ENCODE measurements around the gene RPS6KB2. TPM values are rescaled to one million over a fixed set of nuclear protein-coding genes. Genes with fewer than 3 reads are reported as not detected.

Gene RPS6KB2
- total and polyA plus RNA-seq, 5 donors = 29.0 to 39.6 (median 29.6) TPM

DNA sequence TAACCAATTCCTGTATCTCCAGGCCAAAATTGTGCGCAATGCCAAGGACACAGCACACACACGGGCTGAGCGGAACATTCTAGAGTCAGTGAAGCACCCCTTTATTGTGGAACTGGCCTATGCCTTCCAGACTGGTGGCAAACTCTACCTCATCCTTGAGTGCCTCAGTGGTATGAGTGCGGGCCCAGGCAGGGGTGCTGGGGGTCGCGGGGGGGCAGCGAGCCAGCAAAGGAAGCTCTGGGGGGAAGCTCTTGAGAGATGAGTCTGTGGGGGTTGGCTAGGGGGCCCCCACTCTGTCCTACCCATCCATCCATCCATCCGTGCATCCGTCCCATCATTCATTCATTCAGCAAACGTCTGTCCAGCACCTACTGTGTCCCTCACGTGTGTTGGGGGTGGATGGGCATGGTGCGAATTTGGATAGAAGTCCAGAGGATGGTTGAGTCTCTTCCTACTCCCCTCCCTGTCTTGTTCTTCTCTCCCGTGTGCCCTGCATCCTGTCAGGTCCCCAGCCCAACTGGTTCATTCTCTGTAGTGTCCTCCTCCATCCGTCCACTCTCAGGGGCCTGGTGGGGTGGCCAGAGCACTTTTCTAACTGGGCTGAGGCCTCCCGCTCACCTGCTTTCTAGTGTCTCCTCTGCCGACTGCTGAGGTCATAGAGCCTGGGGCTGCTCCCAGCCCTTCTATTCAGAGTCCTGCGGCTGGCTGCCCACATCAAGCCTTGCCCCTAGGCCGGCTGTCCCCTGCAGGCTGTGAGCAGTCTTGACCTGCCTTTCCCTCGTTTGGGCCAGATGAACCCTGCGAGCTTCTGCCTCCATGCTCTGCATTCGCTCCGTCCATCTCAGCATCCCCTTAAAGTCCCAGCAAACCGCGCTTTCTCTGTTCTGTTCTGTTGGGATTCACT, 3.3 kb downstream of the RPS6KB2 start:
- Histone ChIP-seq H3K27ac (ENCODE audit: low read length) (no peak overlapping the region), H3K9me3 (ENCODE audit: control insufficient read depth, low read length) (no peaks in the 10 kb centered on the region), H3K4me3 (ENCODE audit: low read length) (no peak overlapping the region), H3K4me1 (ENCODE audit: control insufficient read depth, insufficient read depth, low read length) (peaks cover 5% of the 10 kb centered on the region), H3K27me3 (ENCODE audit: control insufficient read depth, insufficient read depth) (no peaks in the 10 kb centered on the region)
- intact Hi-C loops (cut with DNase I) = no loop called here
- 92% methylated on average over 24 of the region's 24 CpGs for WGBS
- ATAC-seq (no peak), DNase-seq (peak in 1 of 3 donors; percentile 37)

- Histone ChIP-seq H3K27ac (ENCODE audit: low read length) (no peak overlapping the region), H3K27me3 (ENCODE audit: control insufficient read depth, insufficient read depth) (no peaks in the 10 kb centered on the region), H3K4me3 (ENCODE audit: low read length) (no peak overlapping the region), H3K9me3 (ENCODE audit: control insufficient read depth, low read length) (no peaks in the 10 kb centered on the region), H3K4me1 (ENCODE audit: control insufficient read depth, insufficient read depth, low read length) (peaks cover 5% of the 10 kb centered on the region)
- intact Hi-C loops (cut with DNase I) = no loop called here
- ATAC-seq (no peak), DNase-seq (peak in 1 of 3 donors; percentile 53)
- WGBS = 91% methylated on average over 22 of the region's 22 CpGs
These were observed 4.5 kb downstream of the RPS6KB2 start for GRCh38 chr11:67432655-67433349.

DNA sequence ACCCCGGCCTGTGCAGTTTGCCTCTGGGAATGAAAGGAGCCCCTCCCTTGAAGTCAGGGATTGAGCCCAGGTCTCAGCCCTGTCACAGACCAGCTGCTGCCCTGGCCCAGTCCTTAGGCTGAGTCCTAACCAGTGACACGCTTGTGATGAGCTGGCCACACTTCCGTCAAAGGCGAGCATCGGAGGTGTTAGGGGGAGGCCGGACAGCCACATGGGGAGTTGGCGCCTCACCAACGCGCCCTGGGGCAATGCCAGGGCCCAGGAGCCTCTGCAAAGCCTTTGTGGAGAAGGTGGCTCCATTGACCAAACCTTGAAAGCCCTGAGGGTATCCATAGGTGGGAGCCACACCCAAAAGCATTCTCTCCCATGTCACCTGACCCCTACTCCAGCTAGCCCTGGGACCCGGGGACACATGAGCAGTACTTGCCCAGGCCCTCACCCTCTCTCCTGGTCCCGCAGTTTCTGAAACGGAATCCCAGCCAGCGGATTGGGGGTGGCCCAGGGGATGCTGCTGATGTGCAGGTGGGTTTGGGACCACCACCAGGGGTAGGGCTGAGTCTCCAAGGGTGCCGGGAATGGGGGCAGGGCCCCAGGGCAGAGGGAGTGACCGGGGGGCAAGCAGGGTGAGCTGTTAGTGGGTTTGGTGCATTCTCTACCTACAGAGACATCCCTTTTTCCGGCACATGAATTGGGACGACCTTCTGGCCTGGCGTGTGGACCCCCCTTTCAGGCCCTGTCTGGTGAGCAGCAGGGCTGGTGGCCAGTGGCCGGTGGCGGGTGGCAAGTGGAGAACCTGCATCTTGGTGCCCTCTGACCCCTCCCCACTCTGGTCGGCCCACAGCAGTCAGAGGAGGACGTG, 5.5 kb downstream of the RPS6KB2 start:
- Histone ChIP-seq H3K9me3 (ENCODE audit: control insufficient read depth, low read length) (no peaks in the 10 kb centered on the region), H3K4me3 (ENCODE audit: low read length) (no peak overlapping the region), H3K27ac (ENCODE audit: low read length) (no peak overlapping the region), H3K4me1 (ENCODE audit: control insufficient read depth, insufficient read depth, low read length) (peaks cover 5% of the 10 kb centered on the region), H3K27me3 (ENCODE audit: control insufficient read depth, insufficient read depth) (no peaks in the 10 kb centered on the region)
- DNase-seq (peak in 1 of 3 donors; percentile 52), ATAC-seq (no peak)
- WGBS = 84% methylated on average over 22 of the region's 22 CpGs
- intact Hi-C loops (cut with DNase I) = no loop called here

DNA sequence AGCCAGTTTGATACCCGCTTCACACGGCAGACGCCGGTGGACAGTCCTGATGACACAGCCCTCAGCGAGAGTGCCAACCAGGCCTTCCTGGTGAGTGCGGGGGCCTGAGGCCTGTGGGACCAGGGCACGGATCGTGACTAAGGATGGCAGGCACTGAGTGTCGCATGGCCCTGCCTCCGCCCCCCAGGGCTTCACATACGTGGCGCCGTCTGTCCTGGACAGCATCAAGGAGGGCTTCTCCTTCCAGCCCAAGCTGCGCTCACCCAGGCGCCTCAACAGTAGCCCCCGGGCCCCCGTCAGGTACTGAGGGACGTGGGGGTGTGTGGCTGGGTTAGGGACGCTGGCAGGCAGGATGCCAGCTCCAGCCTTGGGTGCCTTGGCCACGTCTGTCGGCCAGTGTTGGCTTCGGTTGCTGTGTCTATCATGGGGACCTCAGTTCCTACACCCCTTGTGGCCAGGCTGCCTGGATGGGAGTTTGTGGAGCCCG, 6.1 kb downstream of the RPS6KB2 start:
- Histone ChIP-seq H3K27me3 (ENCODE audit: control insufficient read depth, insufficient read depth) (no peaks in the 10 kb centered on the region), H3K27ac (ENCODE audit: low read length) (no peak overlapping the region), H3K9me3 (ENCODE audit: control insufficient read depth, low read length) (no peaks in the 10 kb centered on the region), H3K4me1 (ENCODE audit: control insufficient read depth, insufficient read depth, low read length) (peaks cover under 1% of the 10 kb centered on the region), H3K4me3 (ENCODE audit: low read length) (no peak overlapping the region)
- WGBS = 82% methylated on average over 23 of the region's 23 CpGs
- ATAC-seq (no peak), DNase-seq (peak in 1 of 3 donors; percentile 67)
- intact Hi-C loops (cut with DNase I) = no loop called here

GRCh38 chr11:67435031-67435726, 6.9 kb downstream of the RPS6KB2 start:
- intact Hi-C loops (cut with DNase I) = no loop called here
- Histone ChIP-seq H3K4me1 (ENCODE audit: control insufficient read depth, insufficient read depth, low read length) (no peaks in the 10 kb centered on the region), H3K27ac (ENCODE audit: low read length) (no peak overlapping the region), H3K4me3 (ENCODE audit: low read length) (no peak overlapping the region), H3K9me3 (ENCODE audit: control insufficient read depth, low read length) (no peaks in the 10 kb centered on the region), H3K27me3 (ENCODE audit: control insufficient read depth, insufficient read depth) (no peaks in the 10 kb centered on the region)
- DNase-seq = peak in 1 of 3 donors; percentile 71
- WGBS = 85% methylated on average over 26 of the region's 26 CpGs
- ATAC-seq = no peak

GRCh38 chr11:67435727-67436458, 7.6 kb downstream of the RPS6KB2 start:
- 89% methylated on average over 38 of the region's 38 CpGs for WGBS
- intact Hi-C loops (cut with DNase I) = no loop called here
- peak in 1 of 3 donors; percentile 62 for DNase-seq
- no peaks in the 10 kb centered on the region for H3K4me1 ChIP-seq (ENCODE audit: control insufficient read depth, insufficient read depth, low read length)
- H3K9me3 ChIP-seq (ENCODE audit: control insufficient read depth, low read length) = no peaks in the 10 kb centered on the region
- no peak overlapping the region for H3K27ac ChIP-seq (ENCODE audit: low read length)
- no peak overlapping the region for H3K4me3 ChIP-seq (ENCODE audit: low read length)
- H3K27me3 ChIP-seq (ENCODE audit: control insufficient read depth, insufficient read depth) = no peaks in the 10 kb centered on the region
- ATAC-seq = no peak

GRCh38 chr11:67436459-67437081, 8.3 kb downstream of the RPS6KB2 start:
- H3K9me3 ChIP-seq (ENCODE audit: control insufficient read depth, low read length) = no peaks in the 10 kb centered on the region
- H3K27me3 ChIP-seq (ENCODE audit: control insufficient read depth, insufficient read depth) = no peaks in the 10 kb centered on the region
- H3K4me3 ChIP-seq (ENCODE audit: low read length) = no peak overlapping the region
- intact Hi-C loops (cut with DNase I) = no loop called here
- ATAC-seq = no peak
- no peaks in the 10 kb centered on the region for H3K4me1 ChIP-seq (ENCODE audit: control insufficient read depth, insufficient read depth, low read length)
- peak in 1 of 3 donors; percentile 61 for DNase-seq
- WGBS = 57% methylated on average over 6 of the region's 6 CpGs
- no peak overlapping the region for H3K27ac ChIP-seq (ENCODE audit: low read length)

- Histone ChIP-seq H3K4me1 (ENCODE audit: control insufficient read depth, insufficient read depth, low read length) (no peaks in the 10 kb centered on the region), H3K4me3 (ENCODE audit: low read length) (no peak within 1 kb of the TSS), H3K27ac (ENCODE audit: low read length) (no peak within 1 kb of the TSS), H3K27me3 (ENCODE audit: control insufficient read depth, insufficient read depth) (no peaks in the 10 kb centered on the region), H3K9me3 (ENCODE audit: control insufficient read depth, low read length) (no peaks in the 10 kb centered on the region)
- WGBS = 52% methylated on average over 26 of the region's 26 CpGs
- peak in 1 of 2 donors; percentile 4 for ATAC-seq
- peak in 1 of 3 donors; percentile 76 for DNase-seq
- intact Hi-C loops (cut with DNase I) = no loop called here
These were observed 9.0 kb downstream of the RPS6KB2 start, which contains the start of gene PTPRCAP for GRCh38 chr11:67437082-67437808. Gene PTPRCAP (minus strand): TSS chr11:67437682. CDS start chr11:67437619, 63 bp downstream.

- H3K9me3 ChIP-seq (ENCODE audit: control insufficient read depth, low read length) = no peaks in the 10 kb centered on the region
- WGBS = 60% methylated on average over 3 of the region's 3 CpGs
- no peak overlapping the region for H3K4me3 ChIP-seq (ENCODE audit: low read length)
- H3K27ac ChIP-seq (ENCODE audit: low read length) = no peak overlapping the region
- no peaks in the 10 kb centered on the region for H3K27me3 ChIP-seq (ENCODE audit: control insufficient read depth, insufficient read depth)
- DNase-seq (no peak), ATAC-seq (no peak)
- H3K4me1 ChIP-seq (ENCODE audit: control insufficient read depth, insufficient read depth, low read length) = no peaks in the 10 kb centered on the region
- intact Hi-C loops (cut with DNase I) = no loop called here
These were observed 9.5 kb downstream of the RPS6KB2 start for GRCh38 chr11:67437809-67438157.

Data from right cardiac atrium (tissue), 5 donors.